Measurements from ENCODE around the gene DCPS.
"Not testable (repeated sequence)": the region's sequence is repeated elsewhere in the genome, so short reads cannot be mapped to it uniquely, and the experiment has no call there.

Gene DCPS, protein sequence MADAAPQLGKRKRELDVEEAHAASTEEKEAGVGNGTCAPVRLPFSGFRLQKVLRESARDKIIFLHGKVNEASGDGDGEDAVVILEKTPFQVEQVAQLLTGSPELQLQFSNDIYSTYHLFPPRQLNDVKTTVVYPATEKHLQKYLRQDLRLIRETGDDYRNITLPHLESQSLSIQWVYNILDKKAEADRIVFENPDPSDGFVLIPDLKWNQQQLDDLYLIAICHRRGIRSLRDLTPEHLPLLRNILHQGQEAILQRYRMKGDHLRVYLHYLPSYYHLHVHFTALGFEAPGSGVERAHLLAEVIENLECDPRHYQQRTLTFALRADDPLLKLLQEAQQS

DNA sequence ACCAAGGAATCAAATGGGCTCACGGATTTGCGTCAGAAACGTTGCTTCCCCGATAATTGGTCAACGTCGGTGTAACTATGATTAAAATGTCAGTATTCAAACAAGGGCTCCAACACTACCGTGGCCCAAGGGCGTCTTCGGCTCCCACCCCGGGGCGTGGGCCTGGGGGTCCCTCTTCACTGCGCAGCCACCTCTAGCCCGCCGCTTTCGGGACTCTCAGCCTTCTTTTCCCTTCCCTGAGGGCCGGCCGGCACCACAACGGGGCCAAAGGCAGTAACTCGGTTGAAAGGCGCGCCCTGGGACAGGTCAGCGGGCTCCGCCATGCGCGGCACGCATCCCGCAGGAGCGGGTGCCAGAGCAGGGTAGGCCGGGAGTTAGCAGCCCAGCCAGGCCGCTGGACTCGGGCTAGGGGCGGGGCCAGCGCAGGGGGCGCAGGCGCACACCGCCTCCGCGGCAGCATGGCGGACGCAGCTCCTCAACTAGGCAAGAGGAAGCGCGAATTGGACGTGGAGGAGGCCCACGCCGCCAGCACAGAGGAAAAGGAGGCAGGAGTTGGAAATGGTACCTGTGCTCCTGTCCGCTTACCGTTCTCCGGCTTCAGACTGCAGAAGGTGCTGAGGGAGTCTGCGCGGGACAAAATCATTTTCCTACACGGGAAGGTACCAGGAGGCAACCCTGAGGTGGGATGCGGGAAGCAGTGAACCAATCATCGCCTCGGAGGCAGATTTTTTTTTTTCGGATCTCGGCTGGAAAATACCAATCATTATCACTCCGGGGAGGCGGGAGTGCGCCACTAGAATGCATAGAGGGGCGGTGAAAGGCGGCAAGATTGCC, at the start of gene DCPS:
Gene DCPS (plus strand): TSS at position 438 of the 834 bp plus-strand sequence. CDS start 21 bp downstream, at position 459.
- peak; percentile 82 for DNase-seq (ENCODE audit: low spot score)

- DNase-seq (ENCODE audit: low spot score), result no peak
These were observed 49.0 kb upstream of the DCPS start for GRCh38 chr11:126254819-126255218.

DNA sequence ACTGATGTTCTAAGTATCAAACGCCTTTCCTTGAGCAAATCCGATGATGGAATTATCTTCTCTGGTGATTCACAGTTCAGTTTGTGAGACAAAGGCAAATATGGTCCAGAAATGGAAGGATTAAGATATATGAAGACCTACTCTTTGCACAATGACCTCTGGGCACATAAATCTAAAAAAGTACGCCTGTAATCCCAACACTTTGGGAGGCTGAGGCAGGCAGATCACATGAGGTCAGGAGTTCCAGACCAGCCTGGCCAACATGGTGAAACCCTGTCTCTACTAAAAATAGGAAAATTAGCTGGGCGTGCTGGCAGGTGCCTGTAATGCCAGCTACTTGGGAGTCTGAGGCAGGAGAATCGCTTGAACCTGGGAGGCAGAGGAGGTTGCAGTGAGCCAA, 48.4 kb upstream of the DCPS start:
- not testable (repeated sequence) for DNase-seq (ENCODE audit: low spot score)

GRCh38 chr11:126256216-126256615, 47.6 kb upstream of the DCPS start:
- DNase-seq (ENCODE audit: low spot score), result no peak

DNA sequence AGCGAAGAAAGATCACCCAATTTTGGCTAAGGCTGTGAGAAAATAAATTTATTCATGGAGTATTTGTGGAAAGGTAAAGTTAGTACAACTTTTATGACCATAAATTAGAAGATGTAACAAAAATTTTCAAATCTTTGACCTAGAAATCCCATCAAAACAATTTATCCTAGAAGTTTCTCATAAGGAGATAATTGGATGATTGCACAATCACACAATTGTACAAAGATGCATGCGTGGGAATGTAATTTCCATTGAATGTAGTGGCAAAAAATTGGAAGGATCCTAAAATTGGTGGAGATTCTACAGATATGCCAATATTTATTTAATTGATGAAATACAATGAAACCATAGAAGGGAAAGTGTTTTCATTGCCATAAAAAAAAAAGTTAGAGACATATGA, 46.7 kb upstream of the DCPS start:
- no peak for DNase-seq (ENCODE audit: low spot score)

DNA sequence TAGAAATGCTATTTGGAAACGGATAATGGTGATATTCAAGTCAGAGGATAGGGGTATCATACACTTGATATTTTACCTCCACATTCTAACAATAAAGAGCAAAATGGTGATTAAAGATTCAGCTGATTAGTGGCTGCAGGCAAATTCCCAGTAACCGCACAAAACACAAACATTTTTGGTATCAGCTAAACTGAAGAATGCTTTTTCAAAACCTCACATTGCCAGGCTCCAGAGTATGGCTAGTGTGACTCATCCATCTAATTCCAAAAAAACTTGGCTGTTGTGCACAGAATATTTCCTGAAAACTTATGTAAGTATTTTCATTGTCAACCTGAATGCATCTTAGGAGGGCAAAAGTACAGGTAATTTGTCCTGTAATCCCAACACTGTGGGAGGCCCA, 46.1 kb upstream of the DCPS start:
- DNase-seq (ENCODE audit: low spot score), result no peak

- no peak for DNase-seq (ENCODE audit: low spot score)
These were observed 41.6 kb upstream of the DCPS start for GRCh38 chr11:126262216-126262615.

GRCh38 chr11:126263489-126263888, 40.4 kb upstream of the DCPS start:
- DNase-seq (ENCODE audit: low spot score), result no peak

- DNase-seq (ENCODE audit: low spot score), result no peak
These were observed 38.0 kb upstream of the DCPS start for GRCh38 chr11:126265811-126266210.

DNA sequence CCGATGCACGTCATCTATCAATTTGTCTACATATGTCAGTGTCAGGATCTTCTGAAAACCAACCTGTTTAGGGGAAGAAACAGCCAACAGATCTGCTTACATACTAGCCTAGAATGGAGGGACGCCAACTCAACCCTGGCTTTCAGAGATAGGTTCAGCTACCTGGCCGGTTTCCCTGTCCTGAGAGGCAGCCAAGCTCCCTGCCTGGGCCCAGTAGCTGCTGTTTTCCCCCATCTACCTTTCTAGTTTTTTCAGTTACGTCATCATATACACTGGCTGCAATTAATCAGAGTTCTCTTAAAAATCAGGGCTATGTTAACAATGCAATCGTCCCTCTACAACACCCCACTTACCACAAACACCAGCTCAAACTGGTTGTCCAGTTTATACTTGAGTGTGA, 36.2 kb upstream of the DCPS start:
- no peak for DNase-seq (ENCODE audit: low spot score)

DNA sequence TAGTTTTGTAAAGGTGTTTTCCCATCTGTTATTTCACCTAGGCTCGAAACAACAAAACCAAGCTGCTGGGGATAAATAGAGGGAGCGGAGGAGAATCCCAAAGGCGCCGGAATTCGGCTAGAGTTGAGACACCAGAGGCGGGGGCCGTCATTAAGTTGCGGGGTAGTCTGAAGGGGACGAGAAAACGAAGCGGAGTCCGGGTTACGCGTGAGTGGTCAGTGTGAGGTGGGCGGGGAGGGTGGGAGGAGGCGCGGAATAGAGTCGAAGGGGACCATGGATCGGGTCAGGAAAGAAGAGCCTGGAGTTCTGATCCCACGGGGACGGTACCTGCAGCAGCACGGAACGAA, 35.5 kb upstream of the DCPS start:
- DNase-seq (ENCODE audit: low spot score), result no peak

DNA sequence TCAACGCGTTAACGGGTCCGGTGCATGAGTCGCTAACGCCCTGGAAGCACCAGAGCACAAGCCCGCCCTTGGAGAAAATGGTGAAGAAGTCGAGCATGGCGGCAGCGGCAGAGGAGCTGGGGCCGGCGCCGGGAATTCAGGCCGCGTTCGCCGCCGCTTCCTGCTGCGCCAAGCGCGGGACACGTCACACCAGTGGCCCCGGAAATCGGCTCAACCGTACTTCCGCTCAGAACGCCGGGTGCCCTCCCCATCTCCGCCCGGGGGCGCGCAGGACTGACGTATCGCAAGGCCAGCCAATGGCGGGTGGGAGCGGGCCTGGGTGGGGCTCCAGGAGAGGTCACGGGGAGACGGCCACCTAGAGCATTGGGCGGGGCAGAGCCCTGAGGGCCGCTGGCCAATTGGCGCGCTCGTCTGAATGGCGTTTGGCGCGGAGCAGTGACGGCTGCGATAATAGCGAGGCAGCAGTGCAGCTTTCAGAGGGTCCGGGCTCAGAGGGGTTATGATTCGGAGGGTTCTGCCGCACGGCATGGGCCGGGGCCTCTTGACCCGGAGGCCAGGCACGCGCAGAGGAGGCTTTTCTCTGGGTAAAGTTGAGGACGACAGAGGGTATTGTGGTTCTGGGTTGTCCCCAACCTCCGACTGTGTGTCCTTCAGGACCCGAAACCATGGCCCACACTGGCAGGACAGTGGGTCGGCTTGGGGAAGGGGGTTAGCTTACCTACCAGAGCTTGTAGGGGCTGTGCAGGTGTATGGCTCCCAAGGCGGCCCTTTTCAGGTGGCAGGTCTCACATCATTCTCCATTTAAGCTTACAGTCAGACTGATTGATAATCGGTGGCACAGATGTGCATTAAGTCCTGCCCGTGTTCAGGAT, 34.9 kb upstream of the DCPS start, which contains the start of the genes FOXRED1 and SRPRA:
Gene FOXRED1 (plus strand): TSS at position 447 of the 872 bp plus-strand sequence. CDS start 53 bp downstream, at position 500.
Gene SRPRA (minus strand): TSS at position 188 of the 872 bp plus-strand sequence. CDS start 91 bp downstream, at position 97.
- DNase-seq (ENCODE audit: low spot score), result peak; percentile 99

DNA sequence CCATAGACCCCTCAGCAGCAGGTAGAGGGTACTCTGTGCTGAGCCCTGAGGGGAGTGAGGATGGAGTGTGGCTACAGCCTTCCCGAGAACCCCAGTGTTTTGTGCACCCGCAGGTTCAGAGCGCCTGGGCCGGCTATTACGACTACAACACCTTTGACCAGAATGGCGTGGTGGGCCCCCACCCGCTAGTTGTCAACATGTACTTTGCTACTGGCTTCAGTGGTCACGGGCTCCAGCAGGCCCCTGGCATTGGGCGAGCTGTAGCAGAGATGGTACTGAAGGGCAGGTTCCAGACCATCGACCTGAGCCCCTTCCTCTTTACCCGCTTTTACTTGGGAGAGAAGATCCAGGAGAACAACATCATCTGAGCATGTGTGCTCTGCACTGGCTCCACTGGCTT, 26.5 kb upstream of the DCPS start:
- no peak for DNase-seq (ENCODE audit: low spot score)

- no peak for DNase-seq (ENCODE audit: low spot score)
These were observed 26.1 kb upstream of the DCPS start for GRCh38 chr11:126277780-126278179.

DNA sequence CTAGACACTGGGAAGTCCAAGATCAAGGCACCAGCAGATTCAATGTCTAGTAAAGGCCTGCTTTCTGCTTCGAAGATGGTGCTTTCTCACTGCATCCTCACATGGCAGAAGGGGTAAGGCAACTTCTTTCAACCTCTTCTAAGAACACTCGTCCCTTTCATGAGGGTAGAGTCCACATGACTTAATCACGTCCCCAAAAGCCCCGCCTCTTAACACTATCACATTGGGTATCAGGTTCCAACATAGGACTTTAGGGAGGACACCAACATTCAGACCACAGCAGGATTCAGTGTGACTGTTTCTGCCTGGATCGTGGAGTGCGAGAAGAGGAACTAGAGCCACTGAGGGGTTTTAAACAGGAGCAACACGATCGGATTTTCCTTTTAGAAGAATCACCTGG, 24.7 kb upstream of the DCPS start:
- DNase-seq (ENCODE audit: low spot score), result no peak

DNA sequence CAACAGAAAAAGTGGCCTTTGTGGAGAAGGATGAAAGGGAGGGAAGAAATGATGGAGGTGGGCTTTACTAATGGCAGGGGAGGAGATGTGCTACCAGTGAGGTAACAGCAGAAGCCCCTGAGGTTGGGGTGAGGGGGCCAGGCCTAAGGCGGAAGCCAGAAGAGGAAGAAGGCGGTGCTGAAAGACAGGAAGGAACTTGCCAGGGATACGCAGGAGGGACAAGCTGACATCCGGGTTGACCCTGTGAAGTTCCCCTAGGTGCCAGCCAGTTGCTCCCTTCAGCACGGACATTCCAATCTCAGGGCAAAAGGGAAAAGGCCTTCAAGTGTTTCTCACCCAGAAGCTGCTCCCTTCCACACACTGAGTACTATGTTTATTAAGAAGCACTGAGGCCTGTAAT, 23.3 kb upstream of the DCPS start:
- no peak for DNase-seq (ENCODE audit: low spot score)

DNA sequence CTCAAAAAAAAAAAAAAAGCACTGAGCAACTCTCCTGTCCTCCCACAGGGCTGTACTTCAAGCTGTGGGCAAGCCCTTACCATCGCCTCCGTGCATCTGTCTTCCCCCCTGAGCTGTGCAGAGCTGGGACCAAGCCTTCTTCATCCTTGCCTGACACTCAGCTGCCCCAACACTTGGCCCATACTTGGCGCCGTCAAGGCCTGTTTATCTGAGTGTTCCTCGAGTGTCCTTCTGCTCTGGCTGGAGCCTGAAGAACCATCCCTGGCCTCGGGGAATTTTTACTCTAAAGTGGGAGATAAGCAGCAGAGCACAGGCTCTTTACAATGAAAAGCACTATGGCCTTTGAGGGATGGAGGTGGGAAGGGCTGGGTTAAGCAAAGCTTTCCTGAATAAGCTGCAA, 22.6 kb upstream of the DCPS start:
- DNase-seq (ENCODE audit: low spot score), result no peak

GRCh38 chr11:126281666-126282175, 22.1 kb upstream of the DCPS start:
- no peak for DNase-seq (ENCODE audit: low spot score)

DNA sequence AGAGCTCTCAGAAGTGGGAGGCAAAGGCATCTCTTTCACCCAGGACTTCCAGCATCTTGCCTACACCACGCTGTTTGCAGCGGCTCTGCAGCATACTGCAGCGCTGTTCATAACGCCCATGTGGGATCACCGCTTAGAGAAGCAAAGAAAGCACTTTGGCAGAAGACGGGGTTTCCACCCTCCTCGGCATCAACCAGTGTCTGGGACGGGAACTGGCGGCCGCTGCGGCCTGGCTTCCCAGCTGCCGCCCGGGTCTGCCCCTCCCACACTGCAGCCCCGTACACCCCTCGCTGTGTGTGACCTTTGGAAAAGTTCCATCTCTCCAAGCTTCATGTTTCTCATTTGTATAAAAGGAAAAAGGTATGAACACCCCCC, 21.5 kb upstream of the DCPS start:
- no peak for DNase-seq (ENCODE audit: low spot score)

DNA sequence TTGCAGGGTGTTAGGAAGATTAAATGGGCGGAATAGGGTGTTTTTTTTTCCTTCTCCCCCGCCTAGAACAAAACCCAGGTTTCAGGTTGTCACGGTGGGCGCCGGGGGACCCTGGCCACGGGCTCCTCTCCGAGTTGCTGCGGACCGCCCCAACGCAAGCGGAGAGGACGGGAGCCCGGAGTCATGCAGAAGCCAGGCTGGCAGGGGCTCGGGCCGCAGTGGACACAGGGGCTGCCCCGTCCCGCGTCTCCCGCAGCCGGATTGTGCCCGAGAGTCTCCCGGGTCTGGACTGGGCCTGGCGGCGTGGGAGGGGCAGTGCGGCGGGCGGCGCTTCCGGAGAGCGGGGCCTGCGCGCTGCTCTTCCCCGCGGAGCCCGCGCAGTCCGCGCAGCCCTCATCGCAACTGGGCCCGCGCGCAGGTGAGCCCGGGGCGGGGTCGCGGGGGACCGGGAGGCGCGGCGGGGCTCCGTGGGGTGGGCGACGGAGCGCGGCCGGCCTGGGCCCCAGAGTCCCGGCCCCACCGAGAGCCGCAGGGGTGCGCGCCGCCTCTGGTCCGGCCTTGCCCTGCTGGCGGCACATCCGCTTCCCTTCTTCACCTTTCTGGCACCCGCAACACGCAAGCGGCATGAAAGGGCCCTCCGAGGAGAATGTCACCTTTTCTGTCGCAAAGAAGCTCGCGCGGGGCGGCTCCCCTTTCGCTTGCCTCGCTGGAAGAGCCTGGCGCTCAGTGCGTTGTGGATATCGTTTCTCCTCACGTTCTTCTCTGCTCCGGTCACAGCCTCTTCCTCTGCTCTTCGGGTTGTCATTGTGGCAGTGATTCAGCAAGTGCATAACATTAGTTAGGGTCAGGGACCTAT, 20.9 kb upstream of the DCPS start, which contains the start of gene TIRAP:
Gene TIRAP (plus strand): TSS at position 358 of the 856 bp plus-strand sequence. CDS start 7,802 bp downstream, outside the sequence.
- no peak for DNase-seq (ENCODE audit: low spot score)

GRCh38 chr11:126284829-126285228, 19.0 kb upstream of the DCPS start:
- DNase-seq (ENCODE audit: low spot score), result peak; percentile 52
